ENCODE data around the gene FRMD4A. TPM values are rescaled to one million over a fixed set of nuclear protein-coding genes. Genes with fewer than 3 reads are reported as not detected.

Gene FRMD4A
- total RNA-seq, 5 donors from 2014 or later (not counting 1 experiment from before 2014, with no cell fraction given), result 1.3 to 1.8 (median 1.4) TPM

- DNase-seq (no peak), ATAC-seq (replicated peaks in 1 of 4) (no peak)
- ChIA-PET CTCF (no interaction called here), POLR2A (interaction anchor here in 1 of 2 donors (0.6 kb wide), 1 partner anchor 1819 kb away, joined by 3 read pairs; no protein-coding TSS in a partner anchor)
- Histone ChIP-seq H3K4me3 (ENCODE audit: control insufficient read depth in 1 of 2, extremely low read depth in 1 of 2, low read length in 1 of 2) (no peak overlapping the region), H3K9me3 (no peaks in the 10 kb centered on the region), H3K4me1 (ENCODE audit: control insufficient read depth in 1 of 2, extremely low read depth in 1 of 2, insufficient read depth in 2 of 2, low read length in 2 of 2) (peaks cover 0 to 3% of the 10 kb centered on the region in 2 experiments), H3K36me3 (ENCODE audit: control insufficient read depth in 2 of 2, extremely low read depth in 1 of 2, insufficient read depth in 1 of 2, low read length in 1 of 2) (no peaks in the 10 kb centered on the region), H3K27ac (ENCODE audit: low read length) (no peak overlapping the region), H3K27me3 (replicated peaks in 1 of 2; ENCODE audit: control insufficient read depth in 2 of 2, extremely low read depth in 1 of 2, insufficient read depth in 2 of 2, low read length in 1 of 2) (peaks cover 0 to 7% of the 10 kb centered on the region in 2 experiments)
- Mint-ChIP-seq H3K9me3 (no peaks in the 10 kb centered on the region), H3K27me3 (peaks cover 19 to 27% of the 10 kb centered on the region in 2 donors), H3K4me1 (peaks cover 2 to 3% (median 2%) of the 10 kb centered on the region in 3 donors), H3K36me3 (no peaks in the 10 kb centered on the region), H3K4me3 (no peak overlapping the region), H3K27ac (no peak overlapping the region)
- 100% methylated on average over 2 of the region's 5 CpGs for WGBS (ENCODE audit: insufficient coverage)
Measured at GRCh38 chr10:14191407-14191806, 139.3 kb downstream of the FRMD4A start.

- DNase-seq (no peak), ATAC-seq (replicated peaks in 1 of 4) (no peak)
- ChIA-PET POLR2A (no interaction called here), CTCF (no interaction called here)
- Mint-ChIP-seq H3K4me1 (peaks cover 8 to 10% (median 9%) of the 10 kb centered on the region in 3 donors), H3K4me3 (no peak overlapping the region), H3K27ac (no peak overlapping the region), H3K27me3 (peaks cover 14 to 21% of the 10 kb centered on the region in 2 donors), H3K36me3 (no peaks in the 10 kb centered on the region), H3K9me3 (no peaks in the 10 kb centered on the region)
- H3K4me1 ChIP-seq (ENCODE audit: control insufficient read depth in 1 of 2, extremely low read depth in 1 of 2, insufficient read depth in 2 of 2, low read length in 2 of 2), result peaks cover 0 to 9% of the 10 kb centered on the region in 2 experiments
- no peak overlapping the region for H3K27ac ChIP-seq (ENCODE audit: low read length)
- no peaks in the 10 kb centered on the region for H3K36me3 ChIP-seq (ENCODE audit: control insufficient read depth in 2 of 2, extremely low read depth in 1 of 2, insufficient read depth in 1 of 2, low read length in 1 of 2)
- H3K4me3 ChIP-seq (ENCODE audit: control insufficient read depth in 1 of 2, extremely low read depth in 1 of 2, low read length in 1 of 2), result no peak overlapping the region
- no peaks in the 10 kb centered on the region for H3K9me3 ChIP-seq
- peaks cover 0 to 5% of the 10 kb centered on the region in 2 experiments for H3K27me3 ChIP-seq (replicated peaks in 1 of 2; ENCODE audit: control insufficient read depth in 2 of 2, extremely low read depth in 1 of 2, insufficient read depth in 2 of 2, low read length in 1 of 2)
- WGBS (ENCODE audit: insufficient coverage), result 100% methylated on average over 2 of the region's 4 CpGs
Measured at GRCh38 chr10:14190702-14191101, 140.0 kb downstream of the FRMD4A start.

GRCh38 chr10:14186245-14186644, 144.5 kb downstream of the FRMD4A start:
- WGBS (ENCODE audit: insufficient coverage), result 83% methylated on average over 6 of the region's 6 CpGs
- Histone ChIP-seq H3K27me3 (replicated peaks in 1 of 2; ENCODE audit: control insufficient read depth in 2 of 2, extremely low read depth in 1 of 2, insufficient read depth in 2 of 2, low read length in 1 of 2) (peaks cover 0 to 28% of the 10 kb centered on the region in 2 experiments), H3K27ac (ENCODE audit: low read length) (no peak overlapping the region), H3K36me3 (ENCODE audit: control insufficient read depth in 2 of 2, extremely low read depth in 1 of 2, insufficient read depth in 1 of 2, low read length in 1 of 2) (no peaks in the 10 kb centered on the region), H3K4me1 (ENCODE audit: control insufficient read depth in 1 of 2, extremely low read depth in 1 of 2, insufficient read depth in 2 of 2, low read length in 2 of 2) (peaks cover 15 to 24% of the 10 kb centered on the region in 2 experiments), H3K4me3 (ENCODE audit: control insufficient read depth in 1 of 2, extremely low read depth in 1 of 2, low read length in 1 of 2) (no peak overlapping the region), H3K9me3 (no peaks in the 10 kb centered on the region)
- no peak overlapping the region for H3K27ac Mint-ChIP-seq
- DNase-seq (peak in 2 of 35 experiments; percentile 4 to 27), ATAC-seq (replicated peaks in 1 of 4) (no peak)
- H3K4me1 Mint-ChIP-seq, result peaks cover 22 to 27% (median 23%) of the 10 kb centered on the region in 3 donors
- H3K36me3 Mint-ChIP-seq, result no peaks in the 10 kb centered on the region
- peaks cover 17% of the 10 kb centered on the region in 2 donors for H3K27me3 Mint-ChIP-seq
- H3K4me3 Mint-ChIP-seq, result peak overlapping the region in 1 of 3 donors; percentile 30
- CTCF ChIA-PET, result interaction anchor here (0.6 to 3.0 kb wide), 10 partner anchors 9 to 404 kb away, joined by 3 to 12 read pairs (median 3); no protein-coding TSS in a partner anchor
- POLR2A ChIA-PET, result interaction anchor here (0.6 to 2.6 kb wide), 9 partner anchors 10 to 911 kb away, joined by 3 to 19 read pairs (median 4); partner anchors contain the start of genes CDNF (in 2 of the 2), HSPA14 (in 2 of the 2), MSANTD7 (in 2 of the 2) and RPP38 (in 1 of the 2)
- H3K9me3 Mint-ChIP-seq, result no peaks in the 10 kb centered on the region

GRCh38 chr10:14185316-14186045, 145.2 kb downstream of the FRMD4A start:
- H3K27ac Mint-ChIP-seq, result peak overlapping the region; percentile 87 to 93

GRCh38 chr10:14184841-14185315, 145.8 kb downstream of the FRMD4A start:
- Histone ChIP-seq H3K4me3 (ENCODE audit: control insufficient read depth in 1 of 2, extremely low read depth in 1 of 2, low read length in 1 of 2) (peak overlapping the region; percentile 3 to 21), H3K36me3 (ENCODE audit: control insufficient read depth in 2 of 2, extremely low read depth in 1 of 2, insufficient read depth in 1 of 2, low read length in 1 of 2) (no peaks in the 10 kb centered on the region), H3K9me3 (peaks cover 2% of the 10 kb centered on the region), H3K27me3 (replicated peaks in 1 of 2; ENCODE audit: control insufficient read depth in 2 of 2, extremely low read depth in 1 of 2, insufficient read depth in 2 of 2, low read length in 1 of 2) (peaks cover 2 to 25% of the 10 kb centered on the region in 2 experiments), H3K27ac (ENCODE audit: low read length) (peak overlapping the region; percentile 80), H3K4me1 (ENCODE audit: control insufficient read depth in 1 of 2, extremely low read depth in 1 of 2, insufficient read depth in 2 of 2, low read length in 2 of 2) (peaks cover 15 to 24% of the 10 kb centered on the region in 2 experiments)
- ChIA-PET POLR2A (interaction anchor here (0.5 to 2.6 kb wide), 14 partner anchors 11 to 772 kb away, joined by 3 to 19 read pairs (median 4); partner anchors contain the start of genes CDNF (in 1 of the 2), DCLRE1C (in 1 of the 2), HSPA14 (in 1 of the 2) and MSANTD7 (in 1 of the 2)), CTCF (interaction anchor here (0.5 to 3.0 kb wide), 9 partner anchors 11 to 1074 kb away, joined by 3 to 12 read pairs (median 4); no protein-coding TSS in a partner anchor)
- peak in 33 of 35 experiments; percentile 20 to 85 (median 58) for DNase-seq
- ATAC-seq (replicated peaks in 1 of 4), result peak; percentile 74 to 82 (median 80)
- 6% methylated on average over 6 of the region's 11 CpGs for WGBS (ENCODE audit: insufficient coverage)
- peak overlapping the region; percentile 87 to 93 for H3K27ac Mint-ChIP-seq
- H3K36me3 Mint-ChIP-seq, result no peaks in the 10 kb centered on the region
- H3K4me3 Mint-ChIP-seq, result peak overlapping the region; percentile 48 to 78 (median 70)
- H3K9me3 Mint-ChIP-seq, result peaks cover 0 to 3% (median 0%) of the 10 kb centered on the region in 3 donors
- H3K4me1 Mint-ChIP-seq, result peaks cover 22 to 27% (median 23%) of the 10 kb centered on the region in 3 donors
- H3K27me3 Mint-ChIP-seq, result peaks cover 26 to 28% of the 10 kb centered on the region in 2 donors

More at GRCh38 chr10:14185316-14186045, 145.2 kb downstream of the FRMD4A start:
- peaks cover 22 to 27% (median 23%) of the 10 kb centered on the region in 3 donors for H3K4me1 Mint-ChIP-seq
- WGBS (ENCODE audit: insufficient coverage), result 51% methylated on average over 2 of the region's 7 CpGs
- H3K9me3 Mint-ChIP-seq, result no peaks in the 10 kb centered on the region
- DNase-seq (peak in 33 of 35 experiments; percentile 15 to 81 (median 43)), ATAC-seq (replicated peaks in 1 of 4) (peak; percentile 65 to 82 (median 68))
- peaks cover 15 to 24% of the 10 kb centered on the region in 2 experiments for H3K4me1 ChIP-seq (ENCODE audit: control insufficient read depth in 1 of 2, extremely low read depth in 1 of 2, insufficient read depth in 2 of 2, low read length in 2 of 2)
- H3K4me3 ChIP-seq (ENCODE audit: control insufficient read depth in 1 of 2, extremely low read depth in 1 of 2, low read length in 1 of 2), result peak overlapping the region; percentile 3 to 21
- peaks cover 21 to 22% of the 10 kb centered on the region in 2 donors for H3K27me3 Mint-ChIP-seq
- H3K36me3 Mint-ChIP-seq, result no peaks in the 10 kb centered on the region
- ChIA-PET CTCF (interaction anchor here (0.6 to 3.0 kb wide), 13 partner anchors 10 to 1075 kb away, joined by 3 to 12 read pairs (median 3); no protein-coding TSS in a partner anchor), POLR2A (interaction anchor here (0.5 to 2.6 kb wide), 19 partner anchors 11 to 912 kb away, joined by 3 to 19 read pairs (median 4); partner anchors contain the start of genes CDNF (in 2 of the 2), HSPA14 (in 2 of the 2), MSANTD7 (in 2 of the 2) and DCLRE1C (in 1 of the 2))
- peaks cover under 1% of the 10 kb centered on the region for H3K9me3 ChIP-seq
- H3K27me3 ChIP-seq (replicated peaks in 1 of 2; ENCODE audit: control insufficient read depth in 2 of 2, extremely low read depth in 1 of 2, insufficient read depth in 2 of 2, low read length in 1 of 2), result peaks cover 2 to 26% of the 10 kb centered on the region in 2 experiments
- H3K27ac ChIP-seq (ENCODE audit: low read length), result peak overlapping the region; percentile 80
- no peaks in the 10 kb centered on the region for H3K36me3 ChIP-seq (ENCODE audit: control insufficient read depth in 2 of 2, extremely low read depth in 1 of 2, insufficient read depth in 1 of 2, low read length in 1 of 2)
- peak overlapping the region; percentile 48 to 78 (median 70) for H3K4me3 Mint-ChIP-seq
